Mammary epithelial cell (primary cell): Measurements from ENCODE around the gene C2CD4A.

Experiments
- EZH2 ChIP-seq: IDR thresholded peaks from 2 replicates; pipeline ENCODE4 v1.6.1; 2012; ENCODE audit warnings: low read length, inconsistent platforms, borderline replicate concordance
- TF ChIP-seq, protein P1 (sequence below), 2 donors: IDR thresholded peaks in 1 of 2; conservative IDR thresholded peaks in 1 of 2; 2 replicates each; pipeline ENCODE4 v1.5.1; 2011 to 2012; ENCODE audit warnings: inconsistent platforms in 2 of 2, low read length in 2 of 2, mild to moderate bottlenecking in 2 of 2, control low read depth in 1 of 2, low read depth in 1 of 2; ENCODE audit not compliant: insufficient read depth in 1 of 2; ENCODE audit errors: extremely low read depth in 1 of 2

DNA sequence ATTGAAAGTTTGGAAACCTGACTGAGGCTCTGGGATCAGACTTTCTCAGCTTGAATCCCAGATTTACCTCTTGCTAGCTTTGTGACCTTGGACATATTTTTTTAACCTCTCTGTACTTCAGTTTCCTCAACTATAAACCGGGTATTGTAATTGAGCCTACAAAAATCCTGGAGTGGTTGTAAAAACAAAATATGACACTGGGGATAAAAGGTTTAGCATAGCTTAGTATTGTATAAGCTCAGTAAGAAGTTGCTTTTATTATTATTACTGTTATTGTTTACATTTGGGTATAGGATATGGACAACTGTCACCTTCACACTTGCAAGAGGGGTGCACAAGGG, 21.5 kb downstream of the C2CD4A start:
- TF ChIP-seq, protein P1, sequence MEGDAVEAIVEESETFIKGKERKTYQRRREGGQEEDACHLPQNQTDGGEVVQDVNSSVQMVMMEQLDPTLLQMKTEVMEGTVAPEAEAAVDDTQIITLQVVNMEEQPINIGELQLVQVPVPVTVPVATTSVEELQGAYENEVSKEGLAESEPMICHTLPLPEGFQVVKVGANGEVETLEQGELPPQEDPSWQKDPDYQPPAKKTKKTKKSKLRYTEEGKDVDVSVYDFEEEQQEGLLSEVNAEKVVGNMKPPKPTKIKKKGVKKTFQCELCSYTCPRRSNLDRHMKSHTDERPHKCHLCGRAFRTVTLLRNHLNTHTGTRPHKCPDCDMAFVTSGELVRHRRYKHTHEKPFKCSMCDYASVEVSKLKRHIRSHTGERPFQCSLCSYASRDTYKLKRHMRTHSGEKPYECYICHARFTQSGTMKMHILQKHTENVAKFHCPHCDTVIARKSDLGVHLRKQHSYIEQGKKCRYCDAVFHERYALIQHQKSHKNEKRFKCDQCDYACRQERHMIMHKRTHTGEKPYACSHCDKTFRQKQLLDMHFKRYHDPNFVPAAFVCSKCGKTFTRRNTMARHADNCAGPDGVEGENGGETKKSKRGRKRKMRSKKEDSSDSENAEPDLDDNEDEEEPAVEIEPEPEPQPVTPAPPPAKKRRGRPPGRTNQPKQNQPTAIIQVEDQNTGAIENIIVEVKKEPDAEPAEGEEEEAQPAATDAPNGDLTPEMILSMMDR (conservative IDR thresholded peaks at IDR 0.05 in 1 of 2, IDR thresholded peaks at IDR 0.05 in 1 of 2; ENCODE audit: extremely low read depth in 1 of 2, insufficient read depth in 1 of 2, low read depth in 1 of 2, low read length in 2 of 2) = no peak
- no peak for TF ChIP-seq EZH2
